ENCODE data around the gene TRAPPC4. TPM values are rescaled to one million over a fixed set of nuclear protein-coding genes. Genes with fewer than 3 reads are reported as not detected.

Gene TRAPPC4
- total RNA-seq, 2 experiments from 2014 or later = 101 to 106 TPM

DNA sequence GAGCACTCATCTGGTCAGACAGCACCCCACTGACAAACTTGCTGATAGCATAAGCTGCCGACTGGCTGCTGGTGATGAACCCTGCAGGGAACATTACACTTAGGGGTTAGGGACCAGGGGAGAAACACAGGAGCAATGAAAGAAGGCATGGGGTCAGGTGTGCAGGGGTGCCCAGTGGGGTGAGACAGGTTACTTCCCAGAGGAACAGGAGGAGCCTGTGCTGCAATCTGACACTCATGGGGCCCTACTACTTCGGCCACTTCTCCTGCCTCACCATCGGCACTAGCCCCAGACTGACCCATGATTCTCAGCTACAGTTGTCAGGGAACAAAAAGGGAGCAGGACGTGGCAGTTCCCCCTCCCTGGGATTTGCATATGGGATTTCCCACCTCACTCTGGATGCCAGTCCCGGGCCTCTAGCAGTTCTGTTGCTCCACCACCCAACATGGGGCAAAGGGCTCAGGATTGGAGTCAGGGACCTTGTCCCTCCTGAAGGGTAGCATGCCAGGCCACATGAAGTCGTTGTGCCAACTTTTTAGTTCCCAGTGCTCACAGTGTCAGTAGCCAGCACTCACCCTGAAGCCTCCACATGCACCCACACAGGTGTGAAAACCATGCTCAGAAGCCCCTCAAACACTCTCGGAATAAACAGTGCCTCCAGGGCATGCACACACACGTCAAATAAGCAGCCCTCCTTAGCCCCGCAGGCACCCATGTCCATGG, 9.9 kb downstream of the TRAPPC4 start:
- H3K27ac ChIP-seq (ENCODE audit: low read depth in 1 of 2, low read length in 2 of 2) = peak overlapping the region; percentile 27 to 45
- POLR2A ChIA-PET = interaction anchor here (5.8 kb wide), 1 partner anchor 9 kb away, joined by 94 read pairs; the partner anchor contains the start of genes RPS25 and TRAPPC4

DNA sequence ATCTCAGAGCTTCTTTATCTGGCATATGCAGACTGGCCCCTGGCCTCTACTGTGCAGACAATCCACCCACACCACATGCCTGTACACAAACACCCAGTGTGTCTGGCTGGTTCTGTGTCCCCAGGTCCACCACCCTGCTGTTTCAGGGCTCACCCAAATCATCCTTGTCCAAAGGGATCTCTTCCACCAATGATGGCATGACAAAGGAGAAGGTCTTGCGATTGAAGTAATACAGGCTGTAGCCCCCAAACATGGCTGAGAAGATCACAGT, 10.4 kb downstream of the TRAPPC4 start:
- H3K27ac ChIP-seq (ENCODE audit: low read depth in 1 of 2, low read length in 2 of 2) = peak overlapping the region; percentile 27 to 45
- intact Hi-C loops (cut with DNase I, micrococcal nuclease) = no loop called here
- peak overlapping the region; percentile 75 for H3K4me3 Mint-ChIP-seq

More for the DNA sequence above, 9.9 kb downstream of the TRAPPC4 start:
- Histone ChIP-seq H3K36me3 (ENCODE audit: insufficient read depth, low read length) (peaks cover 38% of the 10 kb centered on the region), H3K4me3 (ENCODE audit: low read length) (no peak overlapping the region), H3K4me1 (ENCODE audit: insufficient read depth, low read length) (peaks cover 34% of the 10 kb centered on the region), H3K27me3 (ENCODE audit: control insufficient read depth in 1 of 2, insufficient read depth in 2 of 2, low read length in 2 of 2) (no peaks in the 10 kb centered on the region), H3K9me3 (ENCODE audit: control insufficient read depth in 1 of 2, insufficient read depth in 1 of 2, low read length in 2 of 2) (no peaks in the 10 kb centered on the region)
- intact Hi-C loops (cut with DNase I, micrococcal nuclease) = no loop called here
- TF ChIP-seq, protein P1, sequence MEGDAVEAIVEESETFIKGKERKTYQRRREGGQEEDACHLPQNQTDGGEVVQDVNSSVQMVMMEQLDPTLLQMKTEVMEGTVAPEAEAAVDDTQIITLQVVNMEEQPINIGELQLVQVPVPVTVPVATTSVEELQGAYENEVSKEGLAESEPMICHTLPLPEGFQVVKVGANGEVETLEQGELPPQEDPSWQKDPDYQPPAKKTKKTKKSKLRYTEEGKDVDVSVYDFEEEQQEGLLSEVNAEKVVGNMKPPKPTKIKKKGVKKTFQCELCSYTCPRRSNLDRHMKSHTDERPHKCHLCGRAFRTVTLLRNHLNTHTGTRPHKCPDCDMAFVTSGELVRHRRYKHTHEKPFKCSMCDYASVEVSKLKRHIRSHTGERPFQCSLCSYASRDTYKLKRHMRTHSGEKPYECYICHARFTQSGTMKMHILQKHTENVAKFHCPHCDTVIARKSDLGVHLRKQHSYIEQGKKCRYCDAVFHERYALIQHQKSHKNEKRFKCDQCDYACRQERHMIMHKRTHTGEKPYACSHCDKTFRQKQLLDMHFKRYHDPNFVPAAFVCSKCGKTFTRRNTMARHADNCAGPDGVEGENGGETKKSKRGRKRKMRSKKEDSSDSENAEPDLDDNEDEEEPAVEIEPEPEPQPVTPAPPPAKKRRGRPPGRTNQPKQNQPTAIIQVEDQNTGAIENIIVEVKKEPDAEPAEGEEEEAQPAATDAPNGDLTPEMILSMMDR (IDR thresholded peaks at IDR 0.05) = no peak
- H3K27me3 Mint-ChIP-seq = no peaks in the 10 kb centered on the region
- H3K36me3 Mint-ChIP-seq (ENCODE audit: low read depth) = peaks cover 28% of the 10 kb centered on the region
- peak overlapping the region; percentile 92 for H3K27ac Mint-ChIP-seq
- CTCF ChIA-PET = interaction anchor here (1.2 kb wide), 1 partner anchor 10 kb away, joined by 3 read pairs; the partner anchor contains the start of gene TRAPPC4
- H3K4me3 Mint-ChIP-seq = peak overlapping the region; percentile 75
- H3K9me3 Mint-ChIP-seq = no peaks in the 10 kb centered on the region
- ATAC-seq (ENCODE audit: poor library complexity) (no peak), DNase-seq (no peak)
- H3K4me1 Mint-ChIP-seq (ENCODE audit: low read depth) = peaks cover 40% of the 10 kb centered on the region

DNA sequence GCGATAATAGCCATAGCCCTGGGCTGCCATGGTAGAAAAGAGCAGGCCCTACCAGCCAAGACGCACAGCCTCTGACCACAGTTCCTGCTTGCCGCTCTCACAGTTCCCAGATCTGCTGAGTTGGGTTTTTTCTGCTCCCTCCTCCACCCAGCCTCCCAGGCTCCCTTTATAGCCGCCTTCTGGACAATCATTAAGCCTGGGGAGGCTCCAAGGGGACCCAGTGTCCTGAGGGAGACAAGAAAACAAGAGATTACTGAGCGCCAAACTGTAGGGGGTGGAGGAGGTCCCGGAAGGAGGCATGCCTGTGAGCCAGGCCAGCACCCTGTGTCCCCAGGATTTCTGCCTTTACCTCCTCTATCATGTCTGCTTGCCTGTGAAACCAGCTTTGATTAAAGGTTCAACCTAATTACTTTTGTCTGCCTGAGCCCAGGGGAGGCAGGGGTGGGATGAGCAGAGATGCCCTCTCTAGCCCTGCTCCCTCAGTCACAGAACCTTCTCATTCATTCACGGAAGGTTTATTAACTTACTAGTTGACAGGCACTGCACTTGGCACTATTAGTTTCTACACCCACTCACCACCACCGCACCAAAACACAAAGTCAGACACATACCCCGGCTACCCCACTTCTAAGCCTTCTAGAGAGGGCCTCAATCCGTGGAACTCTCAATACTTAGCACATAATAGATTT, 10.9 kb downstream of the TRAPPC4 start:
- DNase-seq = peak in 2 of 14 experiments; percentile 16 to 26
- H3K27me3 Mint-ChIP-seq = no peaks in the 10 kb centered on the region
- no peak for ATAC-seq (ENCODE audit: poor library complexity)
- H3K36me3 Mint-ChIP-seq (ENCODE audit: low read depth) = peaks cover 19% of the 10 kb centered on the region
- H3K9me3 ChIP-seq (ENCODE audit: control insufficient read depth in 1 of 2, insufficient read depth in 1 of 2, low read length in 2 of 2) = no peaks in the 10 kb centered on the region
- TF ChIP-seq, protein P1 (IDR thresholded peaks at IDR 0.05) = no peak
- H3K27ac Mint-ChIP-seq = peak overlapping the region; percentile 92
- no peaks in the 10 kb centered on the region for H3K9me3 Mint-ChIP-seq
- peak overlapping the region; percentile 91 for H3K4me3 ChIP-seq (ENCODE audit: low read length)
- intact Hi-C loops (cut with DNase I, micrococcal nuclease) = loop anchor here (1.0 to 5.0 kb wide), 5 partner anchors 11 to 65 kb away; partner anchors contain the start of genes RPS25 (in 2 of the 2), TRAPPC4 (in 2 of the 2), CENATAC (in 1 of the 2) and HYOU1 (in 1 of the 2)
- ChIA-PET POLR2A (interaction anchor here (0.6 to 5.8 kb wide), 7 partner anchors 10 to 73 kb away, joined by 3 to 94 read pairs (median 9); partner anchors contain the start of genes CENATAC, DPAGT1, RPS25 and TRAPPC4), CTCF (interaction anchor here (1.2 to 2.0 kb wide), 4 partner anchors 11 to 99 kb away, joined by 3 to 13 read pairs (median 6); partner anchors contain the start of genes CENATAC, HYOU1, RPS25 and TRAPPC4)
- H3K4me1 Mint-ChIP-seq (ENCODE audit: low read depth) = peaks cover 31% of the 10 kb centered on the region
- peak overlapping the region; percentile 75 for H3K4me3 Mint-ChIP-seq
- H3K36me3 ChIP-seq (ENCODE audit: insufficient read depth, low read length) = peaks cover 28% of the 10 kb centered on the region
- peaks cover 32% of the 10 kb centered on the region for H3K4me1 ChIP-seq (ENCODE audit: insufficient read depth, low read length)
- peak overlapping the region; percentile 45 to 74 for H3K27ac ChIP-seq (ENCODE audit: low read depth in 1 of 2, low read length in 2 of 2)
- no peaks in the 10 kb centered on the region for H3K27me3 ChIP-seq (ENCODE audit: control insufficient read depth in 1 of 2, insufficient read depth in 2 of 2, low read length in 2 of 2)

More for the DNA sequence above, 10.4 kb downstream of the TRAPPC4 start:
- peak overlapping the region; percentile 92 for H3K27ac Mint-ChIP-seq
- no peak for ATAC-seq (ENCODE audit: poor library complexity)
- ChIA-PET POLR2A (interaction anchor here (2.0 to 5.8 kb wide), 2 partner anchors 9 to 31 kb away, joined by 10 to 94 read pairs; partner anchors contain the start of genes CENATAC, RPS25 and TRAPPC4), CTCF (interaction anchor here (1.2 kb wide), 1 partner anchor 10 kb away, joined by 3 read pairs; the partner anchor contains the start of gene TRAPPC4)
- Histone ChIP-seq H3K4me1 (ENCODE audit: insufficient read depth, low read length) (peaks cover 34% of the 10 kb centered on the region), H3K27me3 (ENCODE audit: control insufficient read depth in 1 of 2, insufficient read depth in 2 of 2, low read length in 2 of 2) (no peaks in the 10 kb centered on the region), H3K4me3 (ENCODE audit: low read length) (no peak overlapping the region), H3K9me3 (ENCODE audit: control insufficient read depth in 1 of 2, insufficient read depth in 1 of 2, low read length in 2 of 2) (no peaks in the 10 kb centered on the region), H3K36me3 (ENCODE audit: insufficient read depth, low read length) (peaks cover 33% of the 10 kb centered on the region)
- no peak for DNase-seq
- TF ChIP-seq, protein P1 (IDR thresholded peaks at IDR 0.05) = no peak
- peaks cover 35% of the 10 kb centered on the region for H3K4me1 Mint-ChIP-seq (ENCODE audit: low read depth)
- H3K9me3 Mint-ChIP-seq = no peaks in the 10 kb centered on the region
- H3K36me3 Mint-ChIP-seq (ENCODE audit: low read depth) = peaks cover 24% of the 10 kb centered on the region
- no peaks in the 10 kb centered on the region for H3K27me3 Mint-ChIP-seq
